Osteocyte (in vitro differentiated cells): ENCODE results near the gene SMIM36. TPM values are rescaled to one million over a fixed set of nuclear protein-coding genes. Genes with fewer than 3 reads are reported as not detected.

Experiments used
- DNase-seq: peaks from one replicate; pipeline ENCODE4 v3.0.0; 2021; ENCODE audit warnings: mixed read lengths; ENCODE audit not compliant: unreplicated experiment; ENCODE audit errors: extremely low spot score
- H3K27ac Mint-ChIP-seq: one replicate; pipeline ENCODE4 v1.8.0; 2021; ENCODE audit warnings: mild to moderate bottlenecking, mixed read lengths; ENCODE audit not compliant: unreplicated experiment
- H3K27me3 Mint-ChIP-seq: one replicate; pipeline ENCODE4 v1.8.0; 2021; ENCODE audit warnings: mixed read lengths; ENCODE audit not compliant: unreplicated experiment
- H3K36me3 Mint-ChIP-seq: one replicate; pipeline ENCODE4 v1.8.0; 2021; ENCODE audit warnings: mixed read lengths; ENCODE audit not compliant: unreplicated experiment
- H3K4me1 Mint-ChIP-seq: one replicate; pipeline ENCODE4 v1.8.0; 2021; ENCODE audit warnings: mixed read lengths; ENCODE audit not compliant: unreplicated experiment
- H3K4me3 Mint-ChIP-seq: one replicate; pipeline ENCODE4 v1.8.0; 2021; ENCODE audit warnings: mild to moderate bottlenecking, moderate library complexity, mixed read lengths; ENCODE audit not compliant: unreplicated experiment
- H3K9me3 Mint-ChIP-seq: one replicate; pipeline ENCODE4 v1.8.0; 2021; ENCODE audit warnings: mixed read lengths; ENCODE audit not compliant: unreplicated experiment
- long read RNA-seq: library from polyadenylated mRNA; unstranded; transcript quantifications from one replicate; pipeline ENCODE4 v2.0.0, GENCODE V29; 2021
- total RNA-seq: library from RNA; stranded (reverse); gene quantifications from 2 replicates; pipeline ENCODE4 v1.2.1, GENCODE V29; 2021
- TF ChIP-seq, protein P1 (sequence below): fragments of 200-600 bp; sonication (generic); IDR thresholded peaks from 2 replicates; pipeline ENCODE4 v1.5.0; 2021; ENCODE audit warnings: antibody characterized with exemption, mild to moderate bottlenecking, moderate library complexity

Gene SMIM36
- total RNA-seq = not detected in 2 replicates
- long read RNA-seq = 0 reads

DNA sequence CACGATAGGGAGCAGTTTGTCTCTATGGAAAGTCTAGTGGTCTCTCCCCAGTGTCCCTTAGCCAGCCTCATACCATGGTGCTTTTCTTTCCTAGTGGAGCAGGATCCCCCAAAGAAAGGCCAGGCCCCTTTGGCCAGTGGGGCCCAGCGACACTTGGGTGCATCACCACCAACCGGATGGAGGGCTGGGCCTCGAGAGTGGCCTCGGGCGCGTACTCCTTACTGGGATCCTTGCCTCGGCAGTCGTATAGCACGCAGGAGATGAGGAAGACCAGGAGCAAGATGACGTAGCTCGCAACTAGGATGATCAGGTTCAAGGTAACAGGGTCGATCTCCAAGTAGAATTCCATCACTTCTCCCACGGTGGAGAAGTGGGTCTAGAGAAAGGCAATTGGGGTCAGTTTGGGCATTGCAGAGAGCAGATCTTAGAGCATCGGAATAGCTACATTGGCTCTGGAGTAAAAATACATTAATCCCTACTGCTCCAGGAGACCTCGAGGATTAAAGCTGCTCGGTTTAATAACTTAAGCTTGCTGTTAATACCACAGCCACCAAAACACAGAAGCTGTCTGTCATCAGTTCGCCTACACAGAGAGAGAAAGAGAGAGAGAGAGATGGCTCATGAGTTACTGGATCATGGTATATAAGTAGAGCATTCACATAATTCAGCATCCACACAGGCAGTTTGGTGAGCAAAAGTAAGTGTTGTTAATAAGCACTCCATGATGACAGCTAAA is at the start of gene SMIM36:
Gene SMIM36, minus strand, starts transcription at position 467 of the 736 bp plus-strand sequence.
- TF ChIP-seq, protein P1, sequence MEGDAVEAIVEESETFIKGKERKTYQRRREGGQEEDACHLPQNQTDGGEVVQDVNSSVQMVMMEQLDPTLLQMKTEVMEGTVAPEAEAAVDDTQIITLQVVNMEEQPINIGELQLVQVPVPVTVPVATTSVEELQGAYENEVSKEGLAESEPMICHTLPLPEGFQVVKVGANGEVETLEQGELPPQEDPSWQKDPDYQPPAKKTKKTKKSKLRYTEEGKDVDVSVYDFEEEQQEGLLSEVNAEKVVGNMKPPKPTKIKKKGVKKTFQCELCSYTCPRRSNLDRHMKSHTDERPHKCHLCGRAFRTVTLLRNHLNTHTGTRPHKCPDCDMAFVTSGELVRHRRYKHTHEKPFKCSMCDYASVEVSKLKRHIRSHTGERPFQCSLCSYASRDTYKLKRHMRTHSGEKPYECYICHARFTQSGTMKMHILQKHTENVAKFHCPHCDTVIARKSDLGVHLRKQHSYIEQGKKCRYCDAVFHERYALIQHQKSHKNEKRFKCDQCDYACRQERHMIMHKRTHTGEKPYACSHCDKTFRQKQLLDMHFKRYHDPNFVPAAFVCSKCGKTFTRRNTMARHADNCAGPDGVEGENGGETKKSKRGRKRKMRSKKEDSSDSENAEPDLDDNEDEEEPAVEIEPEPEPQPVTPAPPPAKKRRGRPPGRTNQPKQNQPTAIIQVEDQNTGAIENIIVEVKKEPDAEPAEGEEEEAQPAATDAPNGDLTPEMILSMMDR = no peak
- Mint-ChIP-seq H3K9me3 (no peaks in the 10 kb centered on the region), H3K36me3 (no peaks in the 10 kb centered on the region), H3K27me3 (peaks cover 7% of the 10 kb centered on the region), H3K4me1 (no peaks in the 10 kb centered on the region), H3K27ac (no peak within 1 kb of the TSS), H3K4me3 (no peak within 1 kb of the TSS)
- DNase-seq = no peak

DNA sequence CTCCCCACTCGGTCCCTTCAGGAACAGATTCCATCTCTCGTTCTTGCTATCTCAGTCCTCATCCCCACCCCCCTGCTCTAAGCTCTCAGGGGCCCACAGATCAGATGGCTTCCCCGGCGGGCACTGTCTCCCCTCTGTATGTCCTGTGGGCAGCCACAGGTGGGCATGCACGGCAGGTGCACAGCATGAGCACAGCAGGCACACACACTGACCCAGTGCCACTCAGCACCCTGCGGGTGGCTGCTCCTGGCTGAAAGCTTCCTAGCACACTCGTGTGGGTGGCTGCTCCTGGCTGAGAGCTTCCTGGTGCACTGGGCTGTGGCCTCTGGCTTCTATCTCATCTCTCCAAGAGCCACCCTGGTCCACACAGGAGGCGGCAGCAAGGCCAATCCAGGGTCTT is 44.5 kb upstream of the SMIM36 start:
- H3K9me3 Mint-ChIP-seq = no peaks in the 10 kb centered on the region
- no peaks in the 10 kb centered on the region for H3K27me3 Mint-ChIP-seq
- no peak overlapping the region for H3K27ac Mint-ChIP-seq
- no peak overlapping the region for H3K4me3 Mint-ChIP-seq
- TF ChIP-seq, protein P1 = no peak
- no peaks in the 10 kb centered on the region for H3K36me3 Mint-ChIP-seq
- DNase-seq = no peak
- H3K4me1 Mint-ChIP-seq = no peaks in the 10 kb centered on the region

GRCh38 chr17:55549140-55549539 is 37.9 kb upstream of the SMIM36 start:
- Mint-ChIP-seq H3K4me1 (no peaks in the 10 kb centered on the region), H3K36me3 (no peaks in the 10 kb centered on the region), H3K27me3 (no peaks in the 10 kb centered on the region), H3K27ac (no peak overlapping the region), H3K9me3 (no peaks in the 10 kb centered on the region), H3K4me3 (no peak overlapping the region)
- no peak for DNase-seq
- TF ChIP-seq, protein P1 = peak; percentile 18

GRCh38 chr17:55546991-55547664 is 35.9 kb upstream of the SMIM36 start:
- no peak overlapping the region for H3K27ac Mint-ChIP-seq
- TF ChIP-seq, protein P1 = no peak

DNA sequence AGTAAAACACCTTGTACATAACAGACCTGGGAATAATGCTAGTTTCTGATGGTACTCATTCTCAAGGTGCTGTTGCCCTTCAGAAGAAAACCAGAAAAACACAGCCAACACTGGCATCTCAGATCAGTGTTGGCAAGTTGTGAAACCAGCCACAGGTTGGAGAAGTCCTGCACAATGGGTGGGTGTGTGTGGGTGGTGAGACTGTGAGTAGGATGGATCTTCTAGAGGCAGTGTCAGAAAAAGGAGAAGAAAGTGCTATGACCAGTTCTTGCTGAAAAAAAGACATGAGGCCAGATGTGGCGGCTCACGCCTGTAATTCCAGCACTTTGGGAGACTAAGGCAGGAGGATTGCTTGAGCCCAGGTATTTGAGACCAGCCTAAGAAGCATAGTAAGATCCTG is 35.2 kb upstream of the SMIM36 start:
- no peaks in the 10 kb centered on the region for H3K27me3 Mint-ChIP-seq
- TF ChIP-seq, protein P1 = no peak
- no peaks in the 10 kb centered on the region for H3K9me3 Mint-ChIP-seq
- no peak overlapping the region for H3K4me3 Mint-ChIP-seq
- H3K36me3 Mint-ChIP-seq = no peaks in the 10 kb centered on the region
- H3K4me1 Mint-ChIP-seq = no peaks in the 10 kb centered on the region
- DNase-seq = no peak
- H3K27ac Mint-ChIP-seq = no peak overlapping the region

More at GRCh38 chr17:55546991-55547664, 35.9 kb upstream of the SMIM36 start:
- no peaks in the 10 kb centered on the region for H3K27me3 Mint-ChIP-seq
- no peaks in the 10 kb centered on the region for H3K36me3 Mint-ChIP-seq
- DNase-seq = no peak
- no peaks in the 10 kb centered on the region for H3K9me3 Mint-ChIP-seq
- no peaks in the 10 kb centered on the region for H3K4me1 Mint-ChIP-seq
- no peak overlapping the region for H3K4me3 Mint-ChIP-seq
